Ishikawa (cell line): ENCODE data around the gene PRCC.

Experiments used
- CEBPB ChIP-seq: IDR thresholded peaks from 2 replicates; pipeline ENCODE4 v1.6.1; 2012
- CREB1 ChIP-seq: IDR thresholded peaks from 2 replicates; pipeline ENCODE4 v1.6.1; 2012; ENCODE audit warnings: low read depth
- EGR1 ChIP-seq: IDR thresholded peaks from 2 replicates; pipeline ENCODE4 v1.6.1; 2012
- EP300 ChIP-seq: IDR thresholded peaks from 2 replicates; pipeline ENCODE4 v1.6.1; 2012; ENCODE audit warnings: borderline replicate concordance
- FOXM1 ChIP-seq: IDR thresholded peaks from 2 replicates; pipeline ENCODE4 v1.6.1; 2012; ENCODE audit warnings: low read depth, borderline replicate concordance
- MAX ChIP-seq: IDR thresholded peaks from 2 replicates; pipeline ENCODE4 v1.6.1; 2012
- NFIC ChIP-seq: IDR thresholded peaks from 2 replicates; pipeline ENCODE4 v1.6.1; 2012
- RAD21 ChIP-seq: IDR thresholded peaks from 2 replicates; pipeline ENCODE4 v1.6.1; 2012; ENCODE audit warnings: low read depth
- REST ChIP-seq: IDR thresholded peaks from 2 replicates; pipeline ENCODE4 v1.6.1; 2012; ENCODE audit warnings: low read depth, mild to moderate bottlenecking
- TAF1 ChIP-seq: IDR thresholded peaks from 2 replicates; pipeline ENCODE4 v1.6.1; 2012; ENCODE audit warnings: low read depth, mild to moderate bottlenecking
- TCF12 ChIP-seq: IDR thresholded peaks from 2 replicates; pipeline ENCODE4 v1.6.1; 2012; ENCODE audit warnings: low read depth
- TEAD4 ChIP-seq: IDR thresholded peaks from 2 replicates; pipeline ENCODE4 v1.6.1; 2012
- USF1 ChIP-seq: IDR thresholded peaks from 2 replicates; pipeline ENCODE4 v1.6.1; 2012
- YY1 ChIP-seq: IDR thresholded peaks from 2 replicates; pipeline ENCODE4 v1.6.1; 2012; ENCODE audit warnings: low read depth
- ZBTB7A ChIP-seq: IDR thresholded peaks from 2 replicates; pipeline ENCODE4 v1.6.1; 2012; ENCODE audit warnings: low read depth

PRCC gene

GRCh38 chr1:156749419-156750118 is 17.8 kb upstream of the PRCC start:
- TF ChIP-seq ZBTB7A, result no peak

- TF ChIP-seq EP300 (no peak), TCF12 (no peak), CREB1 (no peak), FOXM1 (no peak), NFIC (no peak; the same call in 1 of the 2 replicates), MAX (peak; percentile 60), REST (no peak), TEAD4 (no peak), USF1 (no peak), EGR1 (0 out of 2 replicates have a peak, but pooled peaks have one; percentile 39), CEBPB (no peak), RAD21 (no peak), TAF1 (0 out of 2 replicates have a peak, but pooled peaks have one; percentile 30), YY1 (0 out of 2 replicates have a peak, but pooled peaks have one; percentile 22), ZBTB7A (peak; percentile 37; the same call in 1 of the 2 replicates)
Observed at GRCh38 chr1:156750191-156750672, 17.1 kb upstream of the PRCC start.

GRCh38 chr1:156750711-156751450 is 16.5 kb upstream of the PRCC start:
- TF ChIP-seq CEBPB (peak; percentile 91), ZBTB7A (peak; percentile 34), NFIC (no peak; the same call in 1 of the 2 replicates), TAF1 (peak; percentile 38), TCF12 (no peak)

GRCh38 chr1:156751451-156751756 is 15.9 kb upstream of the PRCC start, which contains the start of gene HDGF:
Gene HDGF, minus strand, starts transcription at chr1:156751675. Its CDS starts 246 bp downstream, at chr1:156751429.
- TF ChIP-seq TEAD4 (no peak), REST (0 out of 2 replicates have a peak, but pooled peaks have one; percentile 1), FOXM1 (peak; percentile 90), EP300 (no peak)

- no peak for TF ChIP-seq TCF12
- peak; percentile 81 for TF ChIP-seq YY1
- TF ChIP-seq REST, result no peak
- TF ChIP-seq MAX, result peak; percentile 94
- peak; percentile 83 for TF ChIP-seq ZBTB7A
- peak; percentile 18; the same call in 1 of the 2 replicates for TF ChIP-seq EP300
- no peak for TF ChIP-seq FOXM1
- TF ChIP-seq TAF1, result peak; percentile 63
- 0 out of 2 replicates have a peak, but pooled peaks have one; percentile 18 for TF ChIP-seq TEAD4
- no peak for TF ChIP-seq EGR1
- peak; percentile 79 for TF ChIP-seq USF1
- no peak for TF ChIP-seq CEBPB
- no peak for TF ChIP-seq NFIC
- no peak; the same call in 1 of the 2 replicates for TF ChIP-seq RAD21
- TF ChIP-seq CREB1, result no peak
Observed at GRCh38 chr1:156751757-156752481, 15.4 kb upstream of the PRCC start.
